SU-DHL-6 (cell line): ENCODE results near the gene PFDN2.
"Not testable (repeated sequence)": the region's sequence is repeated elsewhere in the genome, so short reads cannot be mapped to it uniquely, and the experiment has no call there.

Source experiments
- CTCF ChIP-seq: fragments of 200-600 bp; sonication (generic); IDR thresholded peaks from one replicate; pipeline ENCODE4 v1.5.1; 2017; ENCODE audit warnings: antibody characterized with exemption, mild to moderate bottlenecking, low read length, moderate library complexity; ENCODE audit not compliant: insufficient read depth, poor library complexity, severe bottlenecking
- EZH2phosphoT487 ChIP-seq: fragments of 200-600 bp; sonication (generic), shearing (Covaris generic); conservative IDR thresholded peaks from 2 replicates; pipeline ENCODE4 v1.6.1; 2018; ENCODE audit warnings: mild to moderate bottlenecking, antibody characterized with exemption, low read length, moderate library complexity, mixed read lengths

GRCh38 chr1:161063936-161064335 lies 53.9 kb downstream of the PFDN2 start:
- TF ChIP-seq CTCF, EZH2phosphoT487: not testable (repeated sequence)
